ENCODE data around the gene NANOGP8. TPM values are rescaled to one million over a fixed set of nuclear protein-coding genes. Genes with fewer than 3 reads are reported as not detected.
"Not testable (repeated sequence)": the region's sequence is repeated elsewhere in the genome, so short reads cannot be mapped to it uniquely, and the experiment has no call there.

Gene NANOGP8
- total RNA-seq, 1 donor from 2014 or later: not detected

- DNase-seq (no peak), ATAC-seq (no peak)
- intact Hi-C loops (cut with micrococcal nuclease): no loop called here
Measured at GRCh38 chr15:35101335-35101734, 16.2 kb upstream of the NANOGP8 start.

GRCh38 chr15:35098737-35099136 is 13.6 kb upstream of the NANOGP8 start:
- DNase-seq: no peak
- intact Hi-C loops (cut with micrococcal nuclease): no loop called here

GRCh38 chr15:35095941-35096340 is 10.8 kb upstream of the NANOGP8 start:
- DNase-seq (no peak), ATAC-seq (no peak)
- intact Hi-C loops (cut with micrococcal nuclease): no loop called here

More at GRCh38 chr15:35098737-35099136, 13.6 kb upstream of the NANOGP8 start:
- ATAC-seq: no peak

- DNase-seq: no peak
- intact Hi-C loops (cut with micrococcal nuclease): no loop called here
- ATAC-seq: no peak
Measured at GRCh38 chr15:35092846-35093245, 7.8 kb upstream of the NANOGP8 start.

- intact Hi-C loops (cut with micrococcal nuclease): no loop called here
- ATAC-seq: no peak
Measured at GRCh38 chr15:35092311-35092710, 7.2 kb upstream of the NANOGP8 start.

GRCh38 chr15:35090104-35090807 is 5.2 kb upstream of the NANOGP8 start:
- intact Hi-C loops (cut with micrococcal nuclease): no loop called here
- ATAC-seq: no peak
- DNase-seq: no peak

More at GRCh38 chr15:35092311-35092710, 7.2 kb upstream of the NANOGP8 start:
- no peak for DNase-seq

- intact Hi-C loops (cut with micrococcal nuclease): no loop called here
- DNase-seq (no peak), ATAC-seq (no peak)
Measured at GRCh38 chr15:35089551-35089950, 4.5 kb upstream of the NANOGP8 start.

GRCh38 chr15:35088329-35088728 is 3.2 kb upstream of the NANOGP8 start:
- ATAC-seq (no peak), DNase-seq (no peak)
- intact Hi-C loops (cut with micrococcal nuclease): no loop called here

GRCh38 chr15:35087759-35088158 is 2.7 kb upstream of the NANOGP8 start:
- no peak for DNase-seq
- no peak for ATAC-seq
- intact Hi-C loops (cut with micrococcal nuclease): no loop called here

- DNase-seq; intact Hi-C loops (cut with micrococcal nuclease); ATAC-seq: not testable (repeated sequence)
Measured at GRCh38 chr15:35082371-35083348, 2.4 kb downstream of the NANOGP8 start.

GRCh38 chr15:35081626-35082365 is 3.3 kb downstream of the NANOGP8 start:
- DNase-seq; ATAC-seq; intact Hi-C loops (cut with micrococcal nuclease): not testable (repeated sequence)

- intact Hi-C loops (cut with micrococcal nuclease): no loop called here
- ATAC-seq (no peak), DNase-seq (no peak)
Measured at GRCh38 chr15:35080226-35080625, 4.9 kb downstream of the NANOGP8 start.

- ATAC-seq (peak; percentile 50), DNase-seq (no peak)
- intact Hi-C loops (cut with micrococcal nuclease): no loop called here
Measured at GRCh38 chr15:35078221-35078915, 6.7 kb downstream of the NANOGP8 start.

- DNase-seq: no peak
- no peak for ATAC-seq
- intact Hi-C loops (cut with micrococcal nuclease): no loop called here
Measured at GRCh38 chr15:35071106-35071505, 14.0 kb downstream of the NANOGP8 start.

- no peak for ATAC-seq
- intact Hi-C loops (cut with micrococcal nuclease): no loop called here
- no peak for DNase-seq
Measured at GRCh38 chr15:35068846-35069475, 16.1 kb downstream of the NANOGP8 start.

- intact Hi-C loops (cut with micrococcal nuclease): no loop called here
- DNase-seq (no peak), ATAC-seq (no peak)
Measured at GRCh38 chr15:35067496-35068347, 17.4 kb downstream of the NANOGP8 start.

- no peak for ATAC-seq
- intact Hi-C loops (cut with micrococcal nuclease): no loop called here
- DNase-seq: no peak
Measured at GRCh38 chr15:35066094-35066493, 19.0 kb downstream of the NANOGP8 start.
